ENCODE measurements around the gene ZFP92.

- TF ChIP-seq CTCF (IDR thresholded peaks at IDR 0.05) (no peak), EZH2phosphoT487 (IDR thresholded peaks at IDR 0.05) (no peak)
Observed at GRCh38 chrX:153433161-153433680, 21.9 kb downstream of the ZFP92 start.

All from neural progenitor cell (in vitro differentiated cells).